SW 1271 (cell line): ENCODE measurements around the gene CRADD.
"Not testable (repeated sequence)": the region's sequence is repeated elsewhere in the genome, so short reads cannot be mapped to it uniquely, and the experiment has no call there.

Source experiments
- DNase-seq, 2 experiments: peaks; one replicate each; lab custom pipeline; 2025; lab: John Stamatoyannopoulos, UW

The CRADD gene

GRCh38 chr12:93873561-93873960 is 196.4 kb downstream of the CRADD start:
- DNase-seq = no peak

GRCh38 chr12:93875157-93875556 is 198.0 kb downstream of the CRADD start:
- DNase-seq = no peak

GRCh38 chr12:93876360-93876759 is 199.2 kb downstream of the CRADD start:
- DNase-seq = no peak

- no peak for DNase-seq
Measured at GRCh38 chr12:93877446-93877845, 200.3 kb downstream of the CRADD start.

GRCh38 chr12:93879476-93880421 is 202.6 kb downstream of the CRADD start:
- DNase-seq = no peak

GRCh38 chr12:93880853-93881522 is 203.8 kb downstream of the CRADD start:
- DNase-seq = no peak

GRCh38 chr12:93882763-93883162 is 205.6 kb downstream of the CRADD start:
- DNase-seq = no peak

- peak in 1 of 2 experiments; percentile 21 for DNase-seq
Measured at GRCh38 chr12:93883436-93884154, 206.4 kb downstream of the CRADD start.

- DNase-seq = peak in 1 of 2 experiments; percentile 28
Measured at GRCh38 chr12:93884794-93885460, 207.8 kb downstream of the CRADD start.

- DNase-seq = not testable (repeated sequence)
Measured at GRCh38 chr12:93885973-93886532, 208.9 kb downstream of the CRADD start.

GRCh38 chr12:93886533-93887511 is 209.6 kb downstream of the CRADD start:
- DNase-seq = no peak

- no peak for DNase-seq
Measured at GRCh38 chr12:93888964-93889363, 211.8 kb downstream of the CRADD start.

GRCh38 chr12:93889516-93890212 is 212.5 kb downstream of the CRADD start:
- no peak for DNase-seq

- DNase-seq = no peak
Measured at GRCh38 chr12:93892423-93893268, 215.5 kb downstream of the CRADD start.

GRCh38 chr12:93894391-93895088 is 217.4 kb downstream of the CRADD start:
- DNase-seq = no peak

GRCh38 chr12:93895089-93895445 is 217.9 kb downstream of the CRADD start:
- DNase-seq = no peak

GRCh38 chr12:93896427-93896826 is 219.3 kb downstream of the CRADD start:
- DNase-seq = peak in 1 of 2 experiments; percentile 4

- DNase-seq = no peak
Measured at GRCh38 chr12:93896952-93897351, 219.8 kb downstream of the CRADD start.
